Activated CD8-positive, alpha-beta memory T cell treated with anti-CD3 and anti-CD28 coated beads for 4 hours (primary cell): ENCODE data around the gene RABL6.
"Not testable (repeated sequence)": the region's sequence is repeated elsewhere in the genome, so short reads cannot be mapped to it uniquely, and the experiment has no call there.

Source experiments
- DNase-seq, 2 donors: peaks; one replicate each; pipeline ENCODE4 v3.0.0-alpha.2; 2020; ENCODE audit warnings: low read depth in 2 of 2

Gene RABL6, protein sequence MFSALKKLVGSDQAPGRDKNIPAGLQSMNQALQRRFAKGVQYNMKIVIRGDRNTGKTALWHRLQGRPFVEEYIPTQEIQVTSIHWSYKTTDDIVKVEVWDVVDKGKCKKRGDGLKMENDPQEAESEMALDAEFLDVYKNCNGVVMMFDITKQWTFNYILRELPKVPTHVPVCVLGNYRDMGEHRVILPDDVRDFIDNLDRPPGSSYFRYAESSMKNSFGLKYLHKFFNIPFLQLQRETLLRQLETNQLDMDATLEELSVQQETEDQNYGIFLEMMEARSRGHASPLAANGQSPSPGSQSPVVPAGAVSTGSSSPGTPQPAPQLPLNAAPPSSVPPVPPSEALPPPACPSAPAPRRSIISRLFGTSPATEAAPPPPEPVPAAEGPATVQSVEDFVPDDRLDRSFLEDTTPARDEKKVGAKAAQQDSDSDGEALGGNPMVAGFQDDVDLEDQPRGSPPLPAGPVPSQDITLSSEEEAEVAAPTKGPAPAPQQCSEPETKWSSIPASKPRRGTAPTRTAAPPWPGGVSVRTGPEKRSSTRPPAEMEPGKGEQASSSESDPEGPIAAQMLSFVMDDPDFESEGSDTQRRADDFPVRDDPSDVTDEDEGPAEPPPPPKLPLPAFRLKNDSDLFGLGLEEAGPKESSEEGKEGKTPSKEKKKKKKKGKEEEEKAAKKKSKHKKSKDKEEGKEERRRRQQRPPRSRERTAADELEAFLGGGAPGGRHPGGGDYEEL

DNA sequence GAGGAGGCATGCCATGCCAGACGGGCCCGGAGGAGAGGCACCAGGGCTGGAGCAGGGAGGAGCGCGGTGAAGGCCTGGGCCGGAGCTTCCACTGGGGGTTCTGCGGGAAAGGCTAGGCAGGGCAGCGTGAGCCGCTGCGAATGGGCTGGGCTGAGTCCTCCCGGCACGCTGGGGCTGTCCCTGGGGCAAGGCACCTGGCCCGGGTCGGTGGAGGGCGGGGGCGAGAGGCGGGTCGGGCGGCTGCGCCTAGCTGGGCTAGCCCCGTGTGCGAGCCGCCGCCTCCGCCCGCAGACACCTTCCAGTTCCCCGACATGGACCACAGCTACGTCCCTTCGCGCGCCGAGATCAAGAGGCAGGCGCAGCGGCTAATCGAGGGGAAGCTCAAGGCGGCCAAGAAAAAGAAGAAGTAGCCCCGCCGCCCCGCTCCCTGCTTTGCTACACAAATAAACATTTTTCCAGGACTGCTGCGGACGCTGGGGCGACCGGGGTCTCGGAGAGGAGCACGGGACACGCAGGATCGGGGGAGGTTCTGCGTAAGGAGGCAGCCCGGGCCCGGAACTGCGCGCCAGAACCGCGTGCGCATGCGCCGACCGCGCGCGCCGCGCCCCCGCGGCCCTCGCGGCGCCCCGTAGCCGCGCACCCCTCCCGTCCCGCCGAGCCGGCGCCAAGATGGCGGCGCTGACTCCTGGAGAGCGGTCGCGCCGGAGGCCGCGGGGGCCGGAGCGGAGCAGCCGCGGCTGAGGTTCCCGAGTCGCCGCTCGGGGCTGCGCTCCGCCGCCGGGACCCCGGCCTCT, at the start of gene RABL6:
TSS of gene RABL6 (plus strand) at position 668 of the 794 bp plus-strand sequence. CDS start 249 bp downstream, outside the sequence.
- DNase-seq: peak; percentile 59 to 61

DNA sequence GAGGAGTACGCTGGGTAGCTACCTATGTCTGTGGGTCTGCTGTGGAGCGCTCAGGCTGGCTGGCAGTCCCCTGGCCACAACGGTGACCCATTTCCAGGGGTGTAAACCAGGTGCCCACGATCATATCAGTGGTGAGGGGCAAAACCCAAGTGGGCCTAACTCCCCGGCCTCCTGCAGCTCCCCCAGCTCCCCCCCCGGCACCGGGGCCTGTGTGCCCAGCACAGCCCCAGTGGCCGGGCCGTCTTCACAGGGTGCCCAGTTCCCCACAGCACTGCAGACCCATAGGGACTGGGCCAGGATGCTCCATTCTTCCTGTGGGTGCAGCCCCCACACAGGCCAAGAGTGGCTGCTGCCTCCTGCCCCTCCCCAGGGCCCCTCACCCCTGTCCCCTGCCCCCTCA, 48.7 kb upstream of the RABL6 start:
- no peak for DNase-seq

DNA sequence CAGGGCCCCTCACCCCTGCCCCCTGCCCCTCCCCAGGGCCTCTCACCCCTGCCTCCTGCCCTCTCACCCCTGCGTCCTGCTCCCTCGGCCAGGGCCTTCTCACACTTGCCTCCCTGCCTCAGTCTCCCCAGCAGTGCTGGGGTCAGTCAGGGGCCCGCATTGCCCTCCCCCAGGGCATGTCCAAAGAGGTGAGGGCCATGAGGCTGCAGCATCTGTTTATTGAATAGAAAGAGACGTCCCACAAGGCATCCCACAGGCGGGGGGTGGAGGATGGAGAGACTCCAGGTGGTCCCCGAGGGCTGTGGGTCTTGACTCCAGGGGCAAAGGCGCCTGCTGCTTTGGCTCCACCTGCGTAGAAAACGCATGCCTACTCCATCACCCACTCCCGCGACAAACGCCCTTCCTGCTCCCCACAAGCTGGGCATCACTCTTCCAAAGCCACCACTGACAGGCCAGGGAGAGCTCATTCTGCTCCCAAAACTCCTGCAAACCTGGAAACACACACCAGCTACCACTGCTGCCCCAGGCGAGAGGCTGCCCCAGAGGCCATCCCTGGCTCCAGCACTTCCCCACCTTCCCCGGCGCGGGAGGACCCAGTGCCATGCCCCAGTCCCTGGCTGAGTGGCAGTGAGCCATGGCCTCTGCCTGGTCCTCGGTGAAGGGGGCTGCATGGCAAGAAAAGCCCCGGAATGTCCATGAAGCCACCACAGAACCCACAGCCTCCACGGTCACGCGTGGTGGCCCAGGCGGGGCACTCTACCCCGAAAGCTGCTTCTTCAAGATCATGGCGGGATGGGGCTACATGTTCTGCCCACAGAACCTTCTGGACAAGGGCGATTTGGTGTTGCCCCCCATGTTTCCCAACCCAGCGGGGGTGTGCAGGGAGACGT, 48.1 kb upstream of the RABL6 start:
- no peak for DNase-seq

DNA sequence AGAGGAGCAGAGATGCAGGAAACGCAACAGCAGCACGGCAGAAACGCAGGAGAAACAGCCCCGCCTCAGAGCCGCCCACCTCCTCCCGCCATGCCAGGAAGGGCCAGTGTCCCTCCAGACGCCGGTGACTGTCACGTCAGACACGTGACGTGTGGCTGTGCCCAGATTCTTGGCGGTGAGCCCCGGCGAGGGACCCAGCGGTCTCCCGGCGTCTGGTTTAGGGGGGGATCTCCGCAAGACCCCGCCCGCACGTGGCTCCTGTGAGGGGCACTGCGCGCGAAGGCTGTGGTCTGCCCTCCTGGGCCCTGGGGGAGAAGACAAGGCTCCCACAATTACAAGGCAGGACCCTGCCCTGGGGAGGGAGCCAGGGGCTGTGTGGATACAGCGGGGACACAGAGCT, 47.3 kb upstream of the RABL6 start:
- DNase-seq: no peak

DNA sequence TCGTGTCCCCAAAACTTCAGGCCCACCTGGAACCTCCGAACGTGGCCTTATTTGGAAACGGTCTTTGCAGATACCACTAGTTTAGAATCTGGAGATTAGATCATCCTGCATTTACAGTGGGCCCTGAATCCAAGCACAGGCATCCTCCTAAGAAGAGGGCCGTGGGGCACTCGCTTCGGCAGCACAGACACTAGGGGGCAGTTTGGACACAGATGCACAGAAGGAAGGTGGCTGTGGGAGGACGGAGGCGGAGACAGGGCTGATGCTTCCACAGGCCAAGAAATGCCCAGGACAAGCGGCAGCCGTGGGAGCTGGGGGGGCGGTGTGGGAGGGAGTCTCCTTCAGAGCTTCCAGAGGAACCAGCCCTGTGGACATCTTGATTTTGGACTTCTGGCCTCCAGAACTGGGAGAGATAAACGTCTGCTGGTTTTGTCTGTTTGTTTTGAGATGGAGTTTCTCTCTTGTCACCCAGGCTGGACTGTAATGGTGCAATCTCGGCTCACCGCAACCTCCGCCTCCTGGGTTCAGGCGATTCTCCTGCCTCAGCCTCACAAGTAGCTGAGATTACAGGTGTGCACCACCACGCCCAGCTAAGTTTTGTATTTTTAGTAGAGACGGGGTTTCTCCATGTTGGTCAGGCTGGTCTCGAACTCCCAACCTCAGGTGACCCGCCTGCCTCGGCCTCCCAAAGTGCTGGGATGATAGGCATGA, 46.8 kb upstream of the RABL6 start:
- DNase-seq: not testable (repeated sequence)

DNA sequence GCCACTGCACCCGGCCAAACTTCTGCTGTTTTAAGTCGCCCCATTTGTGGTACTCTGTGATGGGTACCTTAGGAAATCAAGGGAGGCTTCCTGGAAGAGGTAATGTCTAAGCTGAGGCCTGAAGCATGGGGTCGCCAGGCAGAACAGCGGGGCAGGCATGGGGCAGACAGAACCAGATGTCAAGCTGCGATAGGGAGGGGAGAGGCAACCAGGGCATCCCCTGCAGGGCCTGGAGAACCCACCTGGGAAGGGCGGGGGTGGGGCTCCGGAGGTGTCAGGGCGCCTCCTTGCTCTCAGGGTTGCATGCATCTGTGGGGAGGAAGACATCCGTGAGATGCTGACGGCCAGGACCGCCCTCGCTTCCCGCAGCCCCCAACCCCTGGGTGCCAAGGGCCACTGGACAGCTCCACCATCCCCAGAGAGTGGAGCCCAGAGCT, 46.2 kb upstream of the RABL6 start:
- DNase-seq: no peak

DNA sequence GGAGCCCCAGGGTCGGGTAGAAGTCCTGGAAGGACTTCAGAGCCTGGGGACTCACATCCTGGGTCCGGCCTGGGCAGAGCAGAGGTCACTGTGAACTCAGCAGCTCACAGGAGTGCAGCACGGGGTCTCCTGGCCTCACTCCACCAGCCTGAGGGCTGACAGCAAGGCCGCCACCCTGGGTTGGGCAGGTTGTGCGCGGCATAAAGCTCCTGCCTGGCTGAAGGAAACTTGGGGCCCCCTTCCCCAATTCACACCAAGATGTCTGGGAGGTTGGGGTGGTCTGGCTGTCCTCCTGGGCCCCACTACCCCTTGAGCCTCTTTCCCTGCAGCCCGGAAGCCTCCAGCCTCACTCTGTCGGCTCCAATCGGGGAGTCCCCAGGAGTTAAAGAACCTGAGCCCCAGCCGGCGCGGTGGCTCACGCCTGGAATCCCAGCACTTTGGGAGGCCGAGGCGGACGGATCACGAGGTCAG, 45.5 kb upstream of the RABL6 start:
- no peak for DNase-seq

DNA sequence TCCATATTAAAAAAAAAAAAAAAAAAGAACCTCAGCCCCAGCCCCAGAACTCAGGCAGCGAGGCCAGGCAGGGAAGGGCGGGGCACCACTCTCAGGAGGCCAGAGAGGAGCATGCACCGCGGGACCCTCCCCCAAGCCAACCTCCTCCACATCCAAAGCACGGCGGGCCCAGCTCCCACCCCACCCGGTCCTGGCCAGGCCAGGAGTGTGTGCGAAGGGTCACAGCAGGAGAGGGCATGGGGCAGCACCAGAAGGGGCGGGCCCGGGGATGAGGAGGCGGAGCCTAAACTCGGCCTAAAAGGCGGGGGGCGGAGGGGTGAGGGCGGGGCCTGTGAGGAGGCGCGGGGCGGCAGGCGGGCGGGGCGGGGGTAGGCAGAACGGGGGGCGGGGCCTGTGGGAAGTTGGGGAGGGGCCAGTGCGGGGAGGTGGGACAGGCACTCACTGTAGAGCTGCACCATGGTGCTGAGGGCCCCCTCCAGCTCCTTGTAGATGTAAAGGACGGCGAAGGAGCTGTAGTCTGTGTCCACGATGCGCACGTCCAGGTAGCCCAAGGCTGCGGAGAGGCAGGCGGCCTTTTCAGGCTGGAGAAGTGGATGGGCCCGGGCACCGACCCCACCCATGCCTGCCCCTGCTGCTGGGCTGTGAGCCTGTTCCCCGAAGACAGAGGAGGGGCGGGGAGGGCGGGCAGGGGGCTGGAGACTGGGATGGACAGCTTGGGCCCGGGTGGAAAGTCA, 44.7 kb upstream of the RABL6 start:
- DNase-seq: no peak

DNA sequence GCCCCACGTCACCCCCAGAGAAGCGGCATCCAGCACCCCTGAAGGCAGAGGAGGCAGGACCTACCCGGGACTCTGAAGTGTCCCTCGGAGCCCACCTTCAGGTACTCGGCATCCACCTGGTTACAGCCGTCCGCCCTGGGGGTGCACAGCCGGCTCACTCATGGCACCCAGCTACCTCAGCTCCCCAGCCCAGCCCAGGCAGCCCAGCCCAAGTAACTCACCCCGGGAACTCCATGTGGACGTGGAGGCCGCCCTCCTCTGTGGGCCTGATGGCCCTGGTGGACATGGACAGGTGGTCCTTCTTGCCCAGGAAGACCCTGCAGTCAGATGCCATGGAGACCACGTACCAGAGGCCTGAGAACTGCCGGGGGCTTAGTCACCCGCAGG, 44.1 kb upstream of the RABL6 start:
- no peak for DNase-seq

DNA sequence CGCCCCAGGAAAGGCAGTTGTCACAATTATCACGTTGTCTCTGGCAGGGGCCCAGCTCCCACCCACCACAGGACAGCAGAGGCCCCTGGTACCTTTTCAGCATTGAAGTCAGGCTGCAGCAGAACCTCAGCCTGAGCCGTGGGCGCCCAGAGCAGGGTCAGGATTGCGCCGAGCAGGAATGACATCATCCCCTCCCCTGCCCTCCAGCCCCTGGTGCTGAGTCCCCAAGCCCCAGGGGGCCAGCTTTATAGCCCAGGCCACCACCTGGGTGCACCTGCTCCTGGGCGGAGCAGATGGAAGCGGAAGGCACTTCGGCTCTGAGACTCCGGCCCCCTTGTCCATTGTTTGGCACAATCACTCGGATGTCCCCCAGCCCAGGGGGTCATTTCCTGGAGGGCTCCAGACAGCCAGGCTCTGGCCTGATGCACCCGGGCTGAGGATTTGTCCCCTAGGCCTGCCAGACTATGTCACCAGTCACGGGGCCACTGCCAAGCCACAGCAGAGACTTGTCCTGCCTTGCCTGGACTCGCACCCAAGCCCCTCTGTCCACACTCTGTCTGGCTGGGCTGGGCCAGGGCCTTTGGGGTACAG, 43.4 kb upstream of the RABL6 start, which contains the start of gene LCN15:
TSS of gene LCN15 (minus strand) at position 218 of the 591 bp plus-strand sequence. CDS start at position 188, 30 bp downstream.
- DNase-seq: no peak

DNA sequence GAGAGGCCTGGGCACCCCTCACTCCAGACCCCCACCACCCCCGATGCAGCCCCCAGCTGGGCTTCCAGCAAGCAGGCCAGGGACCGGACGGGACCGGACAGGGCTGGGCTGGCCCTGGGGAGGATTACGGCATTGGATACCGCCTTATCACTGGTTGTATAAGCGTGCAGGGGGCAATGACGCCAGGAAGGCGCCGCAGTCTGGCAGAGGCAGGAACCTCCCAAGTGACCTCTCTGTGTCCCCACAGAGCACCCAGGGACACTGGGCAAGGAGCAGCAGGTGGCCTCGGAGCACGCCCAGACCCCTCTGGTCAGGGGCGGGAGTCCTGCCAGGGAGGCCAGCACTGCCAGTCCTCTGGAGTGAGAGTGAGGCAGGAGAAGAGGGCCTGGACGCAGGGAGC, 42.7 kb upstream of the RABL6 start:
- DNase-seq: no peak

DNA sequence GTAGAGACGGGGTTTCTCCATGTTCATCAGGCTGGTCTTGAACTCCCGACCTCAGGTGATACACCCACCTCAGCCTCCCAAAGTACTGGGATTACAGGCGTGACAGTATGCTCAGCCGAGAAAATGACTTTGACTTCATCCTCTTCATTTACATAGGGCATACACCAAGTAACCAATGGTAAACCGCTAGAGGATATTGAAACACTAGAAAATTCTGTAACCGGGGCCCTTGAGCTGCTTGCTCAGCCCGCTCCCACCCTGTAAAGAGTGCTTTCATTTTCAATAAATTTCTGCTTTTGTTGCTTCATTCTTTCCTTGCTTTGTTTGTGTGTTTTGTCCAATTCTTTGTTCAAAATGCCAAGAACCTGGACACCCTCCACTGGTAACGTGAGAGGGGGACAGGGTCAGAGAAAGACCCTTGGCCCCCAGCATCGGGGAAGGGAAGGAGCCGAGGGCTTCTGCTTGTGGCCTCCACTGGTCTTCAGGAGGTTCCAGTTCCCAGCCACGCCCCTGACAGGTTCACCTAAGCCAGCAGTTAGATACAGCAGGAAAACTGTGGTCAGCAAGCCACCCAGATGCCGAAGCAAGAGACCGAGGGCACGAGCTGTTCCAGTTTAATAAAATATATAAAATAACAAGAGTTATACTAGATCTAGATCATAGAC, 41.9 kb upstream of the RABL6 start:
- not testable (repeated sequence) for DNase-seq

DNA sequence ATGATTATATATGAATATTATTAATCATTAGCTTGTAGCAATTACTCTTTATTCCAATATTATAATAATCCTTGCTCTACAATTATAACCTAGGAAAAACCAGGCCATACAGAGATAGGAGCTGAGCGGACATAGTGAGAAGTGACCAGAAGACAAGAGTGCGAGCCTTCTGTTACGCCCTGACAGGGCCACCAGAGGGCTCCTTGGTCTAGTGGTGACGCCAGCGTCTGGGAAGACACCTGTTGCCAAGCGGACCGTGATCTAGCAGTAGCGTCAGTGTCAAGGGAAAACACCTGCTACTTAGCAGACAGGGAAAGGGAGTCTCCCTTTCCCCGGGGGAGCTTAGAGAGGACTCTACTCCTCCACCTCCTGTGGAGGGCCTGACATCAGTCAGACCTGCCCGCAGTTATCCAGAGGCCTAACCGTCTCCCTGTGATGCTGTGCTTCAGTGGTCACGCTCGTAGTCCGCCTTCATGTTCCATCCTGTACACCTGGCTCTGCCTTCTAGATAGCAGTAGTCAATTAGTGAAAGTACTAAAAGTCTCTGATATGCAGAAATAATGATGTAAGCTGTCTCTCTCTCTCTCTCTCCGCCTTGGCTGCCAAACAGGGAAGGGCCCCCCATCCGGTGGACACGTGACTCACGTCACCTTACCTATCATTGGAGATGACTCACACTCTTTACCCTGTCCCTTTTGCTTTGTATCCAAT, 41.2 kb upstream of the RABL6 start:
- not testable (repeated sequence) for DNase-seq

DNA sequence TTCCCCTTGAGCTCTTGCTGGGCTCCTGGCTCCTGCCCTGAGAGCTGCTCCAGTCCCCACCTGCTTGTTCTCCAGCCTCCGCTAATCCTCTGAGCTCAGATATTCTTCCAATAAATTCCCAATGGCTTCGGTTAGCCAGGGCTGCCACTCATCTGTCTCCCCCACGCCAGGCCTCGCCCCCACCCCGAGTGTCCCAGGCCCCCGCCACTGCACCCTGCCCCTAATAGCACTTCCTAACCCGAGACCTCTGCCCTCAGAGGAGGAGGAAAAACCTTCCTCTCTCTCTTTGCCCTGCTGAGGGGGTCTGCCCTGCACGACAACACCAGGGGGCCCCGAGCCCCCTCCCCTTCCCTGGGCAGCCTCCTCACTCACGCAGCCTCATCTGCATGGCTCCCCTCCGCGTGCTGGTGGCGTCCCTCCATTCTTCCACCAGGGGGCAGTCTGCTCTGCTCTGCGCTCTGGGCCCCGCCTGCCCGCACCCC, 38.0 kb upstream of the RABL6 start:
- no peak for DNase-seq

DNA sequence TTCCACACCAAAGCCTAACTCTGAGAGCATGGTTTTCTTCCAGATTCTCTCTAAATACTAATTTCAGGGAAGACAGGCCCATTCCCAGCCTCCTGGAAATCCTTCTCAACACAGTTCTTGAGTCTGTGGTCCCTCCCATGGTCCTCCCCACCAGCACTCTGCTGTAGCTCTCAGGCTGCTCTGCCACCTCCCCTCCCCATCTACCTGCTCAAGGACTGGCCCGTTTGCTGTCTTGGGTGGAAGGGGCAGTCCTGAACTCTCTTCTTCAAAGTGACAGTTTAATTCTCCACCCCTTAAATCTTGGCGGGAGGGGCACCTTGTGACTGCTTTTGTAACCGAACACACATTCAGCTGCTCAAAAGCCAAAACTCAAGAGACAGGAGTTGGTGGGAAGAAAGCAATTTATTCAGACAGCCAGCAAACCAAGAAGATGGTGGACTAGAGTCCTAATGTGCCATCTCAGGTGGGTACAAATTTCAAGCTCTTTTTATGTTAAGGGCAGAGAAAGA, 35.8 kb upstream of the RABL6 start:
- no peak for DNase-seq

DNA sequence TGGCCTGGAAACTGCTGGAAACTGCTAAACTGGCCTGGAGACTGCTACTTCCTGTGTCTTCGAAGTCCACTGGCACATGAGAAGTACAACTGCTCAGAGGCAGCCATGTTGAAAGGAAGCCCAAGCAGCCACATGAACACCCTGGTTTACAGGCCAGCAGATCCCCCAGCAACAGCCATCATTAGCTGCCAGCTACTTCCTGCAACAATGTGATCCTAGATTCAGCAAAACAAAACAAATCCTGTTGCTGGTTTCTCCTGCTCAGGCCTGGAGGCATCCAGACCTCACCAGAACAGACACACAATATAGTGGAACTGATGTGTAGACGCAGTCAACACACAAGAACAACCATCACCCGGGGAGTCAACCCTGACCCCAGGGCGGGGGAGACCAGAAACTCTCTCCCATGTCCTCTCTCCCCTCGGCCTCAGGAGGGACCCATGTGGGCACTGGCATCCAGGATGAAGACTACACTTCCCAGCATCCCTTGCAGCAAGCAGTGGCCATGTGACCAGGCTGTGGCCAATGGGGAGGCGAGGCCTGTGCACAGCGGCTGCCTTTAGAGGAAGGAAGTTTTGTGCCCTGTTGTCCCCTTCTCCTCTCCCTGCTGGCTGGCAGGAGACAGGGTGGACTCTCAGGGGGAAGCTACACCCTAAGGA, 34.2 kb upstream of the RABL6 start:
- no peak for DNase-seq

DNA sequence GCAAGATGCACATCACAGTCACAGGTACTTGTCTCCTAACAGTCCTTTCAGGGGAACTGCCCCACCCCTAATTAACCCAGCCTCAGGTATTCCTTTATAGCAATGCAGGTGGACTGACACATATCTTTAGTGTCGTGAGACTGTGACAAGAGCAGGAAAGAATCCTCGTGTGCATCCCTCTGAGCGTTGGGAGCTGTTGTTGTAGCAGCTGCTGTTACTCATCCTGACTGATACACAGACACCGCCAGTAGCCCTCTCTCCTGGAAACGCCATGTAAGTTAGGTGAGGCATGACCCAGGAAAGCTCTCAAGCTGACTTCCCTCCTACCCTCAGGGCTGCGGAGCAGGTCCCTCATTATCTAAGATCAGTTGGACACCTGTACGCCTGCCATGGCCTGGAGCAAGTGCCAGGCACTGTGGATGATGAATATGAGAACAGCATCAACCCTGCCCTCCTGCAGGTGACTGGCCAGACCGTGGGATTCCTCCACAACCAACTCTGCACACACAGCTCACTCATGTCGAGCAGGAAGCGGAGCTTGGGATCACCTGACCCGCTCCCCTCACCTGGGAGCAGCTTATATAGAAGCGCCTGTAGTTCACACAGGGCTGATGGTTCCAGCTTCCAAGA, 33.2 kb upstream of the RABL6 start:
- no peak for DNase-seq
